Fibroblast of peridontal ligament (primary cell): ENCODE data around the gene PCYT1A.
"Not testable (repeated sequence)": the region's sequence is repeated elsewhere in the genome, so short reads cannot be mapped to it uniquely, and the experiment has no call there.

Experiments used
- DNase-seq: peaks from one replicate; pipeline ENCODE4 v3.0.0-alpha.2; 2010; ENCODE audit errors: extremely low read depth

Gene PCYT1A

GRCh38 chr3:196287090-196287439, 461 bp downstream of the PCYT1A start:
- peak; percentile 43 for DNase-seq

GRCh38 chr3:196284396-196284795, 3.1 kb downstream of the PCYT1A start:
- peak; percentile 54 for DNase-seq

- no peak for DNase-seq
Measured at GRCh38 chr3:196281962-196282361, 5.6 kb downstream of the PCYT1A start.

- DNase-seq, result no peak
Measured at GRCh38 chr3:196280689-196281440, 6.7 kb downstream of the PCYT1A start.

GRCh38 chr3:196275126-196275525, 12.4 kb downstream of the PCYT1A start:
- no peak for DNase-seq

GRCh38 chr3:196274585-196274984, 12.9 kb downstream of the PCYT1A start:
- no peak for DNase-seq

- DNase-seq, result no peak
Measured at GRCh38 chr3:196273655-196274054, 13.9 kb downstream of the PCYT1A start.

- no peak for DNase-seq
Measured at GRCh38 chr3:196272826-196273225, 14.7 kb downstream of the PCYT1A start.

- no peak for DNase-seq
Measured at GRCh38 chr3:196270499-196270898, 17.0 kb downstream of the PCYT1A start.

GRCh38 chr3:196268284-196269163, 19.0 kb downstream of the PCYT1A start:
- peak; percentile 75 for DNase-seq

GRCh38 chr3:196263819-196264218, 23.7 kb downstream of the PCYT1A start:
- DNase-seq, result peak; percentile 43

GRCh38 chr3:196260784-196261183, 26.7 kb downstream of the PCYT1A start:
- DNase-seq, result no peak

GRCh38 chr3:196255776-196256175, 31.8 kb downstream of the PCYT1A start:
- DNase-seq, result no peak

- DNase-seq, result no peak
Measured at GRCh38 chr3:196254376-196255283, 32.9 kb downstream of the PCYT1A start.

- no peak for DNase-seq
Measured at GRCh38 chr3:196251918-196252317, 35.6 kb downstream of the PCYT1A start.

GRCh38 chr3:196246612-196247308, 40.8 kb downstream of the PCYT1A start:
- DNase-seq, result peak; percentile 82

GRCh38 chr3:196244166-196244565, 43.4 kb downstream of the PCYT1A start:
- DNase-seq, result not testable (repeated sequence)

- no peak for DNase-seq
Measured at GRCh38 chr3:196241704-196242103, 45.8 kb downstream of the PCYT1A start.

- DNase-seq, result no peak
Measured at GRCh38 chr3:196240424-196240823, 47.1 kb downstream of the PCYT1A start.

- DNase-seq, result no peak
Measured at GRCh38 chr3:196238612-196239560, 48.6 kb downstream of the PCYT1A start.
